Thyroid gland (tissue), 4 donors: ENCODE measurements around the gene SMARCC1. TPM values are rescaled to one million over a fixed set of nuclear protein-coding genes. Genes with fewer than 3 reads are reported as not detected.

Experiments
- DNase-seq, 2 donors: peaks; one replicate each; pipeline ENCODE4 v3.0.0-alpha.2; 2019
- H3K27ac ChIP-seq, 3 donors: fragments of 200-600 bp; sonication (generic); 1 replicate in 2 of 3; 2 replicates in 1 of 3; pipeline ENCODE4 v1.5.1; 2016 to 2019; ENCODE audit warnings: mild to moderate bottlenecking in 1 of 3, moderate library complexity in 1 of 3
- H3K27me3 ChIP-seq: fragments of 200-600 bp; sonication (generic); one replicate; pipeline ENCODE4 v1.5.1; 2019
- H3K36me3 ChIP-seq, 2 donors: fragments of 200-600 bp; sonication (generic); one replicate each; pipeline ENCODE4 v1.5.1; 2016 to 2019
- H3K4me1 ChIP-seq, 2 donors: fragments of 200-600 bp; sonication (generic); one replicate each; pipeline ENCODE4 v1.5.1; 2017 to 2019
- H3K4me3 ChIP-seq, 3 donors: fragments of 200-600 bp; sonication (generic); replicated peaks in 1 of 3; 1 replicate in 2 of 3; 2 replicates in 1 of 3; pipeline ENCODE4 v1.5.1; 2016; ENCODE audit warnings: mild to moderate bottlenecking in 1 of 3
- H3K9me3 ChIP-seq: fragments of 200-600 bp; sonication (generic); one replicate; pipeline ENCODE4 v1.5.1; 2017
- POLR2A ChIP-seq, 2 donors: fragments of 450-650 bp; IDR thresholded peaks; one replicate each; pipeline ENCODE4 v1.6.1; 2017; ENCODE audit warnings: antibody characterized with exemption in 2 of 2, mild to moderate bottlenecking in 2 of 2, moderate library complexity in 1 of 2
- WGBS, 2 donors: methylation state at CpG; one replicate each; pipeline ENCODE4 v1.1.5; 2017; 5-methylcytosine and 5-hydroxymethylcytosine counted together
- intact Hi-C: fragments of 100-400 bp; cut with DNase I; formaldehyde crosslinking; loops from one replicate; pipeline ENCODE4 v1.15.1; 2023
- total RNA-seq, 4 donors: library from RNA; depleted of rRNA; stranded (reverse); fragments of >200 nt; gene quantifications; one replicate each; pipeline ENCODE4 v1.2.3, GENCODE V29; 2016
- TF ChIP-seq, protein P1 (sequence below), 6 experiments: fragments of 200-600 bp in 3 of 6; fragments of 450-650 bp in 3 of 6; sonication (generic) in 3 of 6; IDR thresholded peaks; one replicate each; pipeline ENCODE4 v1.5.1; 2016 to 2019; ENCODE audit warnings: antibody characterized with exemption in 6 of 6, mild to moderate bottlenecking in 2 of 6, inconsistent platforms in 1 of 6, moderate library complexity in 1 of 6

SMARCC1 gene
- total RNA-seq, 4 donors from 2014 or later = 38.0 to 49.2 (median 45.4) TPM

DNA sequence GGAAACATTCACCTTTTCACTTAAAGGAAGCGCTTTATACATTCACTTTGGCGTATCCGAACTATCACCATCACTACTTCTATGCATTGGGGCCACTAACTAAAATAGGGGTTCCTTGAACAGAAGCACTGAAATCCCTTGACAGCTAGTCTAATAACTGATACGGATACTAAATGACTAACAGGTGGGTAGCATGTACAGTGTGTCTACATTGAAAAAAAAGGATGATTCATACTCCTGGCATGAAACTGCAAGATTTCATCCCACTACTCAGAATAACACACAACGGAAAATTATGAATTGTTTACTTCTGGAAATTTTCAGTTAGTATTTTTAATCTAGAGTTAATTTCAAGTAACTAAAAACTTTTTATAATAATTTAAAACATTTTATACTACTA lies 96.7 kb downstream of the SMARCC1 start:
- no peak overlapping the region for H3K27ac ChIP-seq
- DNase-seq = no peak
- TF ChIP-seq, protein P1, sequence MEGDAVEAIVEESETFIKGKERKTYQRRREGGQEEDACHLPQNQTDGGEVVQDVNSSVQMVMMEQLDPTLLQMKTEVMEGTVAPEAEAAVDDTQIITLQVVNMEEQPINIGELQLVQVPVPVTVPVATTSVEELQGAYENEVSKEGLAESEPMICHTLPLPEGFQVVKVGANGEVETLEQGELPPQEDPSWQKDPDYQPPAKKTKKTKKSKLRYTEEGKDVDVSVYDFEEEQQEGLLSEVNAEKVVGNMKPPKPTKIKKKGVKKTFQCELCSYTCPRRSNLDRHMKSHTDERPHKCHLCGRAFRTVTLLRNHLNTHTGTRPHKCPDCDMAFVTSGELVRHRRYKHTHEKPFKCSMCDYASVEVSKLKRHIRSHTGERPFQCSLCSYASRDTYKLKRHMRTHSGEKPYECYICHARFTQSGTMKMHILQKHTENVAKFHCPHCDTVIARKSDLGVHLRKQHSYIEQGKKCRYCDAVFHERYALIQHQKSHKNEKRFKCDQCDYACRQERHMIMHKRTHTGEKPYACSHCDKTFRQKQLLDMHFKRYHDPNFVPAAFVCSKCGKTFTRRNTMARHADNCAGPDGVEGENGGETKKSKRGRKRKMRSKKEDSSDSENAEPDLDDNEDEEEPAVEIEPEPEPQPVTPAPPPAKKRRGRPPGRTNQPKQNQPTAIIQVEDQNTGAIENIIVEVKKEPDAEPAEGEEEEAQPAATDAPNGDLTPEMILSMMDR (IDR thresholded peaks at IDR 0.05) = no peak
- TF ChIP-seq POLR2A (IDR thresholded peaks at IDR 0.05) = no peak
- H3K9me3 ChIP-seq = no peaks in the 10 kb centered on the region
- H3K36me3 ChIP-seq = peaks cover 20 to 25% of the 10 kb centered on the region in 2 donors
- 92 to 94% methylated on average over 5 of the region's 5 CpGs for WGBS, 2 donors
- no peaks in the 10 kb centered on the region for H3K4me1 ChIP-seq
- H3K27me3 ChIP-seq = no peaks in the 10 kb centered on the region
- intact Hi-C loops = no loop called here
- no peak overlapping the region for H3K4me3 ChIP-seq

DNA sequence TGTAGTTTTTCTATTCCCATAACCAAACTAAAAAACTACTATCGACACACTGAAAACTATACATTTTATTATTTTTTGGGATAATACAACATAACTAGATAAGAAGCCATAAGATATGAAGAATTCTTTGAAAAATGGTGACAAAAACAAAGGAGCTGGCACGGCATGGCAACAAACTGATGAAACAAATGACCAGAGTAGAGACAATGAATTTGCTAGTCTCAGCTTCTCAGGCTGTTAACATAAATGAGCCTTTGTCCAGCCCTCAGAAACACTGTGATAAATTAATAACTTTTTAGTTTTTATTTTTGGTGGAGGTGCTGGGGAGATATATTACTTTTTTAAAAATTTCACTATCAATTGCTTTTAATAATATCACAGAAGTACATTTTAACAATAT lies 100.7 kb downstream of the SMARCC1 start:
- peaks cover 4 to 5% of the 10 kb centered on the region in 2 donors for H3K4me1 ChIP-seq
- TF ChIP-seq POLR2A (IDR thresholded peaks at IDR 0.05) = no peak
- TF ChIP-seq, protein P1 (IDR thresholded peaks at IDR 0.05) = no peak
- no peak overlapping the region for H3K4me3 ChIP-seq
- no peak overlapping the region for H3K27ac ChIP-seq
- no peaks in the 10 kb centered on the region for H3K9me3 ChIP-seq
- intact Hi-C loops = no loop called here
- WGBS, 2 donors = 97% methylated on average over 2 of the region's 2 CpGs
- H3K27me3 ChIP-seq = no peaks in the 10 kb centered on the region
- H3K36me3 ChIP-seq = peaks cover 3 to 17% of the 10 kb centered on the region in 2 donors
- DNase-seq = no peak

DNA sequence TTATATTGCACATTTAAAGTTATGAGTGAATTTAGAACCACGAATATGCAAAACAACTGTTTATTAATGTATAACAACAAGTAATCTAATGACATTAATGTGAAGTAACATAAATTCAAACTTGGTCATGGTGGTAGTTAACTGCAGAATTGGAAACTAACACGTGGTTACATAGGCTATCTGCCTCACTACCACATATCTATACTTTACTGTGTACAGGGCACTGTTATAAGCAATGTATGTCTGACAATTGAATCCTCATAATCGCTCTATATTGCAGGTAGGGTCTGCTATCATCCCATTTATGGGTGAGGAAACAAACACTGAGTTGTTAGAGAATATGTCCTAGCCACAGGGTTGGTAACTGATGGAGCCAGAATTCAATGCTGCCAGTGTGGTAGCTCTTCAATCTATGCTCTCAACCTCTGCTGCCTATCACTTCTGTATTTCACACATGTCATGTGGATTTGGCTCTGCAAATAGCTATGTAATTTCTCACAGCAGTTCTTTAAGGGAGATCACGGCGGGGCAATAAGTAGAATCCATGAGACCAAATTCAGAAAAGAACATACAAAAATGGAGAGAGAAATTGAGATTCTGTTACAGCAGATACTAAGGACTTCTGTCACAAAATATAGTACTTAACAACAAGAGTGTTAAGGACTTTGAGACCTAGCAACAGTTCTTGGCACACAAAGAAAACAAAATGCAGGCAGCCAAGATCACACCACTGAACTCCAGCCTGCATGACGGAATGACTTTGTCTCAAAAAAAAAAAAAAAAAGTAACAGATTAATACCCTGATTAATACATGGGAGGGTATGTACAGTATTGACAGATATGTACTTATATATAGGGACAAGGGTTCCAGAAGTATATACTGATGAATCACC lies 103.0 kb downstream of the SMARCC1 start:
- no peak for TF ChIP-seq POLR2A (IDR thresholded peaks at IDR 0.05)
- TF ChIP-seq, protein P1 (IDR thresholded peaks at IDR 0.05) = no peak
- H3K36me3 ChIP-seq = peaks cover 6% of the 10 kb centered on the region in 2 donors
- peaks cover 4 to 5% of the 10 kb centered on the region in 2 donors for H3K4me1 ChIP-seq
- no peaks in the 10 kb centered on the region for H3K27me3 ChIP-seq
- H3K9me3 ChIP-seq = no peaks in the 10 kb centered on the region
- 82 to 83% methylated on average over 6 of the region's 6 CpGs for WGBS, 2 donors
- no peak overlapping the region for H3K4me3 ChIP-seq
- peak overlapping the region; percentile 32 to 52 (median 51) for H3K27ac ChIP-seq
- intact Hi-C loops = no loop called here
- DNase-seq = peak; percentile 41 to 42

DNA sequence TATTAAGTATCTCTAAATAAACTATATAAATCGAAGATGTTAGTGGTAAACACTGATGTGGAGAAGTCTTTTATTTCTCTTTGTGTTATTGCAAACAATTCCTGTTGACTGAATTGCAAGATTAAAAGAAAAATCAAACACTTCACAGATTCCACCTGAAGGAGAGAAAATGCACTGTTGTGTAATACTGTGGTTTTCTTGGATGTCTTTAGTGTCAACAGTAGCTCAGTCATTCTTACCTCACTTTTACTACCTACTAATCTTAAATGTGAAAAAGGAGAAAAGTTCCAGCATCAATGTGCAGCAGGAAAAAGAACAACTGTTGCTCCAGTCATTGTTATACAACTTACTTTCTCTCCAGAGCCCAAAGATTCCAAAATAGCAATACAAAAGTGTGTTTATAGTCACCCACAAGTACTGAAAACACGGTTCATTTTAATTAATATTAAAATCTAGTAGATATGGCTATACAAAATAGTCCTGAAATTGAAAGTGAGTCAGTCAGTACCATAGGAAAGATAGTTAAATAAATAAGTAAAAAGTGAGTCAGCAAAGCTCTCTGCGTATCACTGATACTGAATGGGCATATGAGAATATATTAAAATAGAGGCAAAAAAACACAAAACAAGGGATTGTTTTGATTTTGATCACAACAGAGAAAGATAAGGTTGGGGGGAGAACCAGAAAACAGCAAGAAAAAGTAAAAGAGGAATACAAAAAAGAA lies 112.5 kb downstream of the SMARCC1 start:
- no peak overlapping the region for H3K4me3 ChIP-seq
- TF ChIP-seq, protein P1 (IDR thresholded peaks at IDR 0.05) = no peak
- no peak for TF ChIP-seq POLR2A (IDR thresholded peaks at IDR 0.05)
- peaks cover 1 to 7% of the 10 kb centered on the region in 2 donors for H3K36me3 ChIP-seq
- no peaks in the 10 kb centered on the region for H3K9me3 ChIP-seq
- intact Hi-C loops = no loop called here
- WGBS, 2 donors = 94 to 95% methylated on average over 3 of the region's 3 CpGs
- no peak overlapping the region for H3K27ac ChIP-seq
- H3K27me3 ChIP-seq = no peaks in the 10 kb centered on the region
- no peak for DNase-seq
- peaks cover 3 to 10% of the 10 kb centered on the region in 2 donors for H3K4me1 ChIP-seq
